Loucy (cell line): ENCODE measurements around the gene CDH4.

Experiments
- H2AFZ ChIP-seq: fragments of 200-600 bp; sonication (generic); 2 replicates; pipeline ENCODE4 v1.6.0; 2016; ENCODE audit warnings: antibody characterized with exemption, mild to moderate bottlenecking, low read length, moderate library complexity
- H3F3A ChIP-seq: fragments of 200-600 bp; 2 replicates; pipeline ENCODE4 v1.6.0; 2016; ENCODE audit warnings: antibody characterized with exemption, low read depth, mild to moderate bottlenecking
- H3K27me3 ChIP-seq: fragments of 200-600 bp; sonication (generic); 2 replicates; pipeline ENCODE4 v1.6.1; 2014; ENCODE audit warnings: low read length, mild to moderate bottlenecking; ENCODE audit not compliant: insufficient read depth, poor library complexity, severe bottlenecking
- H3K36me3 ChIP-seq: fragments of 200-600 bp; sonication (generic); 2 replicates; pipeline ENCODE4 v1.6.1; 2016; ENCODE audit warnings: low read length; ENCODE audit not compliant: insufficient read depth
- H3K4me1 ChIP-seq: fragments of 200-600 bp; sonication (generic); 2 replicates; pipeline ENCODE4 v1.5.1; 2014; ENCODE audit warnings: low read length, mild to moderate bottlenecking; ENCODE audit not compliant: insufficient read depth, poor library complexity, severe bottlenecking
- H3K4me2 ChIP-seq: fragments of 200-600 bp; sonication (generic); 2 replicates; pipeline ENCODE4 v1.6.0; 2014; ENCODE audit warnings: antibody characterized with exemption, low read length, low read depth, mild to moderate bottlenecking; ENCODE audit not compliant: poor library complexity, severe bottlenecking
- H3K4me3 ChIP-seq: fragments of 200-600 bp; sonication (generic); 2 replicates; pipeline ENCODE4 v1.5.1; 2014; ENCODE audit warnings: low read length, mild to moderate bottlenecking, mixed read lengths; ENCODE audit not compliant: poor library complexity, severe bottlenecking
- H3K79me2 ChIP-seq: fragments of 200-600 bp; sonication (generic); 2 replicates; pipeline ENCODE4 v1.6.1; 2014; ENCODE audit warnings: low read length; ENCODE audit not compliant: insufficient read depth
- H3K9ac ChIP-seq: fragments of 200-600 bp; sonication (generic); 2 replicates; pipeline ENCODE4 v1.6.0; 2014; ENCODE audit warnings: mild to moderate bottlenecking, low read depth, low read length, moderate library complexity; ENCODE audit not compliant: poor library complexity, severe bottlenecking
- H3K9me2 ChIP-seq: fragments of 200-600 bp; sonication (generic); replicated peaks from 2 replicates; pipeline ENCODE4 v1.6.1; 2016; ENCODE audit warnings: low read depth, low read length, mixed read lengths
- H3K9me3 ChIP-seq: fragments of 200-600 bp; sonication (generic); 2 replicates; pipeline ENCODE4 v1.6.1; 2014; ENCODE audit warnings: mild to moderate bottlenecking, antibody characterized with exemption, low read length, low read depth; ENCODE audit not compliant: insufficient read depth
- H4K20me1 ChIP-seq: fragments of 200-600 bp; sonication (generic); 2 replicates; pipeline ENCODE4 v1.6.0; 2014; ENCODE audit warnings: antibody characterized with exemption, low read length, mild to moderate bottlenecking; ENCODE audit not compliant: insufficient read depth, poor library complexity, severe bottlenecking
- CTCF ChIP-seq: fragments of 200-600 bp; sonication (generic); conservative IDR thresholded peaks from 2 replicates; pipeline ENCODE4 v1.5.1; 2014; ENCODE audit warnings: mild to moderate bottlenecking, antibody characterized with exemption, low read length
- EZH2phosphoT487 ChIP-seq: fragments of 200-600 bp; IDR thresholded peaks from 2 replicates; pipeline ENCODE4 v1.6.1; 2018; ENCODE audit warnings: antibody characterized with exemption, mild to moderate bottlenecking, moderate library complexity, borderline replicate concordance

The CDH4 gene

GRCh38 chr20:61587036-61587435 is 335.0 kb downstream of the CDH4 start:
- Histone ChIP-seq H3K4me2 (no peak overlapping the region), H3K9ac (no peak overlapping the region), H3K27me3 (no peaks in the 10 kb centered on the region), H3K79me2 (peaks cover 9% of the 10 kb centered on the region; the same call in 1 of the 2 replicates), H4K20me1 (no peaks in the 10 kb centered on the region), H3K36me3 (no peaks in the 10 kb centered on the region; the same call in 1 of the 2 replicates), H3F3A (no peaks in the 10 kb centered on the region), H2AFZ (no peak overlapping the region), H3K4me1 (no peaks in the 10 kb centered on the region), H3K4me3 (no peak overlapping the region), H3K9me2 (no peaks in the 10 kb centered on the region), H3K9me3 (peaks cover 5% of the 10 kb centered on the region; the same call in 1 of the 2 replicates)
- TF ChIP-seq CTCF (no peak), EZH2phosphoT487 (no peak)

GRCh38 chr20:61587681-61588289 is 335.7 kb downstream of the CDH4 start:
- Histone ChIP-seq H3K9me2 (no peaks in the 10 kb centered on the region), H4K20me1 (no peaks in the 10 kb centered on the region), H2AFZ (no peak overlapping the region), H3K9me3 (peaks cover 10% of the 10 kb centered on the region; the same call in 1 of the 2 replicates), H3K9ac (no peak overlapping the region), H3F3A (no peaks in the 10 kb centered on the region), H3K4me3 (no peak overlapping the region), H3K4me1 (no peaks in the 10 kb centered on the region), H3K27me3 (no peaks in the 10 kb centered on the region), H3K4me2 (no peak overlapping the region), H3K79me2 (peaks cover 9% of the 10 kb centered on the region; the same call in 1 of the 2 replicates), H3K36me3 (peaks cover 4% of the 10 kb centered on the region; the same call in 1 of the 2 replicates)
- TF ChIP-seq EZH2phosphoT487 (no peak), CTCF (no peak)

- TF ChIP-seq EZH2phosphoT487 (no peak), CTCF (no peak)
- Histone ChIP-seq H3K4me2 (no peak overlapping the region), H3K4me3 (no peak overlapping the region), H3K4me1 (no peaks in the 10 kb centered on the region), H3K79me2 (peaks cover 9% of the 10 kb centered on the region; the same call in 1 of the 2 replicates), H4K20me1 (no peaks in the 10 kb centered on the region), H3K27me3 (no peaks in the 10 kb centered on the region), H2AFZ (no peak overlapping the region), H3K9me2 (no peaks in the 10 kb centered on the region), H3F3A (no peaks in the 10 kb centered on the region), H3K9me3 (peaks cover 10% of the 10 kb centered on the region; the same call in 1 of the 2 replicates), H3K9ac (no peak overlapping the region), H3K36me3 (peaks cover 8% of the 10 kb centered on the region; the same call in 1 of the 2 replicates)
These were observed 336.6 kb downstream of the CDH4 start for GRCh38 chr20:61588411-61589385.
